PC-3 (cell line): Measurements from ENCODE around the gene MED12L. TPM values are rescaled to one million over a fixed set of nuclear protein-coding genes. Genes with fewer than 3 reads are reported as not detected.

Experiments
- ATAC-seq: fragments of 200-7000 bp; cut with Tn5 transposase; 2 replicates; pipeline ENCODE4 v1.9.1; 2020; ENCODE audit warnings: mild to moderate bottlenecking, moderate library complexity
- BruUV-seq: library from RNA; stranded (reverse); fragments of 400-500 nt; replicated peaks from 2 replicates; lab custom pipeline; 2021; lab: Mats Ljungman, UMichigan
- CTCF ChIA-PET: fragments of 300-600 bp; sonication (Branson Sonifier 250); formaldehyde crosslinking; loops from one replicate; lab custom pipeline; 2022; ENCODE audit warnings: antibody characterized with exemption; lab: Charles Lee
- POLR2A ChIA-PET: fragments of 300-600 bp; sonication (Branson Sonifier 250); formaldehyde crosslinking; loops from one replicate; lab custom pipeline; 2022; ENCODE audit warnings: antibody characterized with exemption; ENCODE audit not compliant: unreplicated experiment; lab: Charles Lee
- DNase-seq: peaks from one replicate; pipeline ENCODE4 v3.0.0-alpha.2; 2015
- H2AFZ ChIP-seq: fragments of 300-600 bp; sonication (generic); 2 replicates; pipeline ENCODE4 v1.6.0; 2016; ENCODE audit warnings: antibody characterized with exemption, low read length
- H3F3A ChIP-seq: fragments of 300-600 bp; sonication (generic); one replicate; pipeline ENCODE4 v1.6.0; 2017; ENCODE audit warnings: antibody characterized with exemption, low read length, control low read depth, mild to moderate bottlenecking; ENCODE audit not compliant: unreplicated experiment
- H3K27ac ChIP-seq: fragments of 300-600 bp; sonication (generic); 2 replicates; pipeline ENCODE4 v1.5.1; 2016; ENCODE audit warnings: mild to moderate bottlenecking, low read length
- H3K27me3 ChIP-seq: fragments of 300-600 bp; sonication (generic); 2 replicates; pipeline ENCODE4 v1.6.1; 2016; ENCODE audit warnings: low read length, mixed read lengths
- H3K36me3 ChIP-seq: fragments of 300-600 bp; sonication (generic); 2 replicates; pipeline ENCODE4 v1.6.1; 2016; ENCODE audit warnings: low read depth, mixed run types, low read length, mixed read lengths
- H3K4me1 ChIP-seq: fragments of 300-600 bp; sonication (generic); 2 replicates; pipeline ENCODE4 v1.5.1; 2016; ENCODE audit warnings: low read length; ENCODE audit not compliant: insufficient read depth
- H3K4me2 ChIP-seq: fragments of 300-600 bp; sonication (generic); 2 replicates; pipeline ENCODE4 v1.6.0; 2016; ENCODE audit warnings: low read length
- H3K4me3 ChIP-seq: fragments of 300-600 bp; sonication (generic); 2 replicates; pipeline ENCODE4 v1.5.1; 2016; ENCODE audit warnings: mild to moderate bottlenecking, low read length, mixed read lengths
- H3K79me2 ChIP-seq: fragments of 300-600 bp; sonication (generic); 2 replicates; pipeline ENCODE4 v1.6.1; 2017; ENCODE audit warnings: low read length, mixed read lengths
- H3K9ac ChIP-seq: fragments of 300-600 bp; sonication (generic); 2 replicates; pipeline ENCODE4 v1.6.0; 2016; ENCODE audit warnings: mild to moderate bottlenecking, low read length
- H3K9me2 ChIP-seq: fragments of 300-600 bp; sonication (generic); replicated peaks from 2 replicates; pipeline ENCODE4 v1.6.1; 2016; ENCODE audit warnings: mixed run types, low read length, mixed read lengths
- H3K9me3 ChIP-seq: fragments of 300-600 bp; sonication (generic); 2 replicates; pipeline ENCODE4 v1.6.1; 2016; ENCODE audit warnings: low read length, mixed read lengths
- H4K20me1 ChIP-seq: fragments of 300-600 bp; sonication (generic); 2 replicates; pipeline ENCODE4 v1.6.1; 2016; ENCODE audit warnings: low read length, mixed read lengths
- EZH2 ChIP-seq: fragments of 300-600 bp; sonication (generic); IDR thresholded peaks from one replicate; pipeline ENCODE4 v1.6.1; 2017; ENCODE audit warnings: antibody characterized with exemption, mild to moderate bottlenecking, low read length; ENCODE audit not compliant: unreplicated experiment
- EZH2phosphoT487 ChIP-seq: fragments of 300-600 bp; sonication (generic); IDR thresholded peaks from 2 replicates; pipeline ENCODE4 v1.6.1; 2018; ENCODE audit warnings: mild to moderate bottlenecking, antibody characterized with exemption, low read length, borderline replicate concordance
- intact Hi-C: fragments of 100-400 bp; cut with micrococcal nuclease; formaldehyde crosslinking; loops from 2 replicates; pipeline ENCODE4 v1.9.0; 2023
- total RNA-seq: library from RNA; depleted of rRNA; stranded (reverse); fragments of >200 nt; gene quantifications from 2 replicates; pipeline ENCODE4 v1.2.3, GENCODE V29; 2014
- TF ChIP-seq, protein P1 (sequence below): fragments of 300-600 bp; sonication (generic); conservative IDR thresholded peaks from 2 replicates; pipeline ENCODE4 v1.5.1; 2017; ENCODE audit warnings: antibody characterized with exemption, low read depth, mild to moderate bottlenecking, low read length

Gene MED12L
- total RNA-seq, 1 experiment from 2014 or later, result 0.55 TPM

DNA sequence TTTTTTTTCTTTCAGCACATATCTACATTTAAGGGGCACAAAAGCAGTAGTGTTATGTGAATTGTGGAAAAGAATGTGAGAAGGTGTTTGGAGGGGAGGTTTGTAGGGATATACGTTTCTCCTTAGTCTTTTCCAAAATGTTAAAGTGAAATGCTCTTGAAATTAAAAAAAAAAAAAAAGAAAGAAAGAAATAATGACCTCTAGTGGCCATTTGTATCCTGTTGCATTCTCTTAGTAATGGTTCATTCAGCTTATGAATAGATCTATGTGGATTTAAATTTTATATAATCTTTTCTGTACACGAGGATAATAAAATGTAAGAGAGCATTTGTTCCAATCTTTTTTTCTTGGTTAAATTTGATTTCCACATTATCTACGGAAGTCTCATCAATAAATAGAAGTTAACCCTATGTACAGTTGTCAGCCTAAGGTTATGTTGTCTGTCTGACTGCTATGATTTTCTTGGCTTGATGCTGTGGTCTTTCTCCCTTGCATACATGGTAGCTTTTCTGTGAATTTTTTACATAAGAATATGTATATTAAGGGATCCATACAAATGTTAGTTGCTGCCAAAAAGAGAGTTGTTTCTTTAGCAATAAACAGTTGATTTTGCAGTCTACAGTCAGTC lies 242.2 kb downstream of the MED12L start:
- ChIA-PET POLR2A (interaction anchor here (0.6 kb wide), 2 partner anchors 34 to 581 kb away, joined by 3 read pairs; no protein-coding TSS in a partner anchor), CTCF (interaction anchor here (0.5 to 1.0 kb wide), 14 partner anchors 9 to 591 kb away, joined by 3 to 7 read pairs (median 3); no protein-coding TSS in a partner anchor)
- H3K4me3 ChIP-seq, result no peak overlapping the region
- no peaks in the 10 kb centered on the region for H4K20me1 ChIP-seq
- no peaks in the 10 kb centered on the region for H3K79me2 ChIP-seq
- TF ChIP-seq, protein P1, sequence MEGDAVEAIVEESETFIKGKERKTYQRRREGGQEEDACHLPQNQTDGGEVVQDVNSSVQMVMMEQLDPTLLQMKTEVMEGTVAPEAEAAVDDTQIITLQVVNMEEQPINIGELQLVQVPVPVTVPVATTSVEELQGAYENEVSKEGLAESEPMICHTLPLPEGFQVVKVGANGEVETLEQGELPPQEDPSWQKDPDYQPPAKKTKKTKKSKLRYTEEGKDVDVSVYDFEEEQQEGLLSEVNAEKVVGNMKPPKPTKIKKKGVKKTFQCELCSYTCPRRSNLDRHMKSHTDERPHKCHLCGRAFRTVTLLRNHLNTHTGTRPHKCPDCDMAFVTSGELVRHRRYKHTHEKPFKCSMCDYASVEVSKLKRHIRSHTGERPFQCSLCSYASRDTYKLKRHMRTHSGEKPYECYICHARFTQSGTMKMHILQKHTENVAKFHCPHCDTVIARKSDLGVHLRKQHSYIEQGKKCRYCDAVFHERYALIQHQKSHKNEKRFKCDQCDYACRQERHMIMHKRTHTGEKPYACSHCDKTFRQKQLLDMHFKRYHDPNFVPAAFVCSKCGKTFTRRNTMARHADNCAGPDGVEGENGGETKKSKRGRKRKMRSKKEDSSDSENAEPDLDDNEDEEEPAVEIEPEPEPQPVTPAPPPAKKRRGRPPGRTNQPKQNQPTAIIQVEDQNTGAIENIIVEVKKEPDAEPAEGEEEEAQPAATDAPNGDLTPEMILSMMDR, result peak; percentile 79
- no peak for TF ChIP-seq EZH2phosphoT487
- no peak for TF ChIP-seq EZH2
- H3K4me1 ChIP-seq, result peaks cover 18% of the 10 kb centered on the region
- ATAC-seq (peak; percentile 68), DNase-seq (peak; percentile 64)
- intact Hi-C loops, result loop anchor here (1.0 to 5.0 kb wide), 5 partner anchors 22 to 112 kb away; no protein-coding TSS in a partner anchor
- no peak overlapping the region for H3K9ac ChIP-seq
- H3K9me2 ChIP-seq, result no peaks in the 10 kb centered on the region
- peak overlapping the region; percentile 43; the same call in 1 of the 2 replicates for H2AFZ ChIP-seq
- no peak overlapping the region for H3K27ac ChIP-seq
- no peaks in the 10 kb centered on the region for H3K9me3 ChIP-seq
- no TSS peak for BruUV-seq
- H3F3A ChIP-seq, result no peaks in the 10 kb centered on the region
- peak overlapping the region; percentile 13; the same call in 1 of the 2 replicates for H3K4me2 ChIP-seq
- H3K36me3 ChIP-seq, result no peaks in the 10 kb centered on the region
- H3K27me3 ChIP-seq, result no peaks in the 10 kb centered on the region

DNA sequence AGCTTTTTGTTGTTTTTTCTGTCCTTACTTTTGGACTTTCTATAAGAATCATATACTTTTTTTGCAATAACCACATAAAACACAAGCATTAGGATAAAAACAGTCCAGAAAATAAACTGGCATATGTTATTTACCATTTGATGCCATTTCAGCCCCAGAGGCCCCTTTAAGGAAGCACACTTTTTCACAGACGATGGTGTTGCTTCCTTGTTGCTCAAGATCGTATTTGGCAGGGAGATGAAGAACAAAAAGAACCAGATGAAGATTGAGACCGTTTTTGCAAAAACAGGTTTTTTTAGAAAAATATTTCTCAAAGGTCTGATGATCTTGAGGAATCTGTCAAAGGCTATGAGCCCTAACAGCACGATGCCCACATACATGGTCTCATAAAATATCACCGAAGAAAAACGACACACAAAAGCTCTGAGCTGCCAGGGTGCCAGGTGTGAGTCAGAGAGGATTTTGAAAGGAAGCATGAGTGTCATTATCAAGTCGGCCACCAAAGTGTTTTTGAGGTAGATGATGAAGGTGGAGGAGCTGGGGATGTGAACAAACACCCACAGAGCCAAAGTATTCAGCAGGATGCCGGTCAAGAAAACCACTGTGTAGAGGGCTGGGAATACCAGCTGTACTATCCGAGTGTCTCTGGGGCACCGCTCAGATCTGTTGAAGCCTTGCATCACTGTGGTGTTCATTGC lies 243.0 kb downstream of the MED12L start:
- POLR2A ChIA-PET, result interaction anchor here (0.6 kb wide), 1 partner anchor 580 kb away, joined by 3 read pairs; no protein-coding TSS in a partner anchor

More for the DNA sequence above, 243.0 kb downstream of the MED12L start:
- CTCF ChIA-PET, result interaction anchor here (0.5 to 1.0 kb wide), 10 partner anchors 21 to 590 kb away, joined by 3 to 7 read pairs (median 4); no protein-coding TSS in a partner anchor
- H3K27me3 ChIP-seq, result no peaks in the 10 kb centered on the region
- no peaks in the 10 kb centered on the region for H4K20me1 ChIP-seq
- H3K27ac ChIP-seq, result no peak overlapping the region
- no peaks in the 10 kb centered on the region for H3K36me3 ChIP-seq
- no peaks in the 10 kb centered on the region for H3K9me2 ChIP-seq
- peak; percentile 56 for ATAC-seq
- H3K4me1 ChIP-seq, result peaks cover 18% of the 10 kb centered on the region
- peak; percentile 52 for DNase-seq
- no peak overlapping the region for H3K9ac ChIP-seq
- no peaks in the 10 kb centered on the region for H3F3A ChIP-seq
- no TSS peak for BruUV-seq
- H3K79me2 ChIP-seq, result no peaks in the 10 kb centered on the region
- peak overlapping the region; percentile 58 for H3K4me2 ChIP-seq
- H2AFZ ChIP-seq, result peak overlapping the region; percentile 43
- no peak for TF ChIP-seq EZH2phosphoT487
- TF ChIP-seq, protein P1, result no peak
- TF ChIP-seq EZH2, result no peak
- peak overlapping the region; percentile 18; the same call in 1 of the 2 replicates for H3K4me3 ChIP-seq
- H3K9me3 ChIP-seq, result no peaks in the 10 kb centered on the region
- intact Hi-C loops, result loop anchor here (5.0 kb wide), 1 partner anchor 34 kb away; no protein-coding TSS in a partner anchor
